Activated CD8-positive, alpha-beta memory T cell treated with anti-CD3 and anti-CD28 coated beads for 48 hours (primary cell): ENCODE measurements around the gene HHIPL1.

Experiments
- DNase-seq, 3 experiments: peaks; one replicate each; pipeline ENCODE4 v3.0.0-alpha.2; 2020; ENCODE audit warnings: low read depth in 2 of 3, low spot score in 2 of 3

Gene HHIPL1

GRCh38 chr14:99687284-99688209, 42.6 kb downstream of the HHIPL1 start:
- DNase-seq = no peak

GRCh38 chr14:99688210-99688581, 43.3 kb downstream of the HHIPL1 start:
- no peak for DNase-seq

DNA sequence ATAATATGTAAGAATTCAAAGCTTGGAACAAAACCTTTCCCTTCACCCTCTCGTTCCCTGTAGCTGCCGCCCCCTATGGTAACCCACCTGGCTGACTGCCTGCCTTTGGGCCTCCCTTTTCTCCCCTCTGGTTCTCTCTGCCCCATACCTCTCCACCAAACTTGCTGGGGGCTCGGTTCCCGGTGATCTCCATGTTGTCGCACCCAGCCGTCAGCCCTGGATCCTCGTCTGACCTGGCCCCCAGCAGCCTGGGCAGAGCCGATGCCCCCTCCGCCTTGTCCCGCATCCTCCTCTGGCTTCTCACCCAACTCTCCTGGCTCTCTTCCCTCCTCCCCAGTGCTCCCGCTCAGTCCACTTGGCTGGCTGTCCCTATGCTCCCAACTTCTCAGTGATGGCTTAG, 43.7 kb downstream of the HHIPL1 start:
- DNase-seq = no peak

DNA sequence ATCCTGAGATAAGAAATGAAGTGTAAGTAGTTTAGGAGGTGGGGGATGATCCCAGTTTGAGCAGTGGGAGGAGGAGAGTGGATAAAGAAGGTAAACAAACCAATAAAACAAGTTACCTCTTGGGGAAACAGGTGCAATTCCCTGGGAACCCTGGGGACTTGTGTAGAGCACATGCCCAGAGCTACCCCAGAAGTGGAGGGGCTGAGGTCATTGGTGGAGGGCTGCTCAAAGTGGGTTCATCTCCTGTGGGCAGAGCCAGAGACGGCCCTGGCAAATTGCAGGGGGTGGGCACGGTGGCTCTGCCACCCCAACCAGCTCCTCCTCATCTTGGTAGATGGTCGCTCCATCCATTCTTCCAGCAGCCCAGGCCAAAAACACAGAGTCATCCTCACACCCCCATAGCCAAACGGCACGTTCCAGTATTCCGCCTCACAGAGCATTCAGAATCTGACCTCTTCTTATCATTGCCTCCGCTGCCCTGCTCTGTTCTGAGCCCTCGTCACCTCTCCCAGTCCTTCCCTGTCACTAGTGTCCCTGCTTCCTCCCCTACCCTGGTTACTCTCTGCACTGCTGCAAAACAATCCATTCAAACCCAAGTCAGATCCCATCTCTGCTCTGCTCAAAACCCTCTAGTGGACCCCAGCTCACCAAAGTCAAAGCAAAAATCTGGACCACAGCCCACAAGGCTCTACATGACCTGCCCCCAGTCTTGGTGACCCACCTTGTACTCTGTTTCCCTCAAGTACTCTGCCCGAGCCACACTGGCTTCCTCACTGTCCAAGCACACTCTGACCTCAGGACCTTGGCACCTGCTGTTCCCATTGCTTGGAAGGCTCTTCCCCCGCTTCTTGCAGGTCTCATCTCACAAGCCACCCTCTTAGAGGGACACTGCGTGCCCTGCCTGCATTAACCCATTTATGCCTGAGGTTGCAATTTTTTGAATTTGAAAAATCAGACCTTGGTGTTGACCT, 44.6 kb downstream of the HHIPL1 start:
- no peak for DNase-seq

- DNase-seq = no peak
These were observed 45.7 kb downstream of the HHIPL1 start for GRCh38 chr14:99690636-99691035.

DNA sequence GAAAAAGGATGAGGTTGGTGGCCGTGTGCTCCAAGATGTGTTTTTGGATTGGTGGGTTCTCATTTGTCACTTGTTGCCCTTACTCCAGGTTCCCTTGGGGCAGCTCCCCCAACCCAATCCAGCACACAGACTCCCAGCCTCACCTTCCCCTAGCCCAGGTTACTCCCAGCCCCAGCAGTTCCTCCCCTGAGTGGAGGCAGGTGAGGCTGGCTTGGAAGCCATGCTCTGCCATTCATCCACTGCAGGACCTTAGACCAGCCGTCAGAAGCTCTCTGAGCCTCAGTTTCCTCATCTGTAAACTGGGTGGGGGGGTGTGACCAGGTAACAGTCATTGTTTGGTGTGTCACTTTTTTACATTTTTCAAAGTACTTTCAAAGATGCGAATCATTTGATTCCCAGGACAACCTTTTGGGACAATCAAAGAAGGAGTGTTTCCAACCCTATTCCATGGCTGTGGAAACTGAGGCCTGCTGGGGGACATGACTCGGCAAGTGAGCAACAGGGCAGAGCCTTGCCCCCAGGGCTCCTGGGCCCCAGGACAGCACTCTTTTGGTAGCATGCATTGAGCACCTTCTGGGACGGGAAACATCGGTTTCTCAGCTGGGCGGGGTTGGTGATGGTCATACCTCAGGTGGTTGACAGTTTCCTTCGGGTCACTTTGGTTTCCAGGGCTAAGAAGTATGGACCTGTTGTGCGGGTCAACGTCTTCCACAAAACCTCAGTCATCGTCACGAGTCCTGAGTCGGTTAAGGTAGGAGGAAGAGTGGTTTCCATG, 46.4 kb downstream of the HHIPL1 start:
- no peak for DNase-seq

DNA sequence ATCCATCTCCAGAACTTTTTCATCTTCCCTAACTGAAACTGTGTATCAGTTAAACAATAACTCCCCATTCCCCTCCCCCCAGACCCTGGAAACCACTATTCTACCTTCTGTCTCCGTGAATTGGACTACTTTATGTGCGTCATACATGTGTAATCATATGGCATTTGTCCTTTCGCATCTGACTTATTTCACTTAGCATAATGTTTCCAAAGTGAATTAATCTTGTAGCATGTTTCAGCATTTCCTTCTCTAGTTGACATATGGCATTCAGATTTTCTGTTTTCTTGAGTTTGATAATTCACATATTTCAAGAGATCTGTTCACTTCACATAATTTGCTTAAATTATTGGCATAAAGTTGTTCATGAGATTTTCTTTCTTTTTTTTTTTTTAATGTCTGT, 49.0 kb downstream of the HHIPL1 start:
- no peak for DNase-seq

GRCh38 chr14:99696929-99697328, 52.0 kb downstream of the HHIPL1 start:
- DNase-seq = no peak

- no peak for DNase-seq
These were observed 53.3 kb downstream of the HHIPL1 start for GRCh38 chr14:99698236-99698635.

GRCh38 chr14:99698642-99699041, 53.7 kb downstream of the HHIPL1 start:
- DNase-seq = no peak

GRCh38 chr14:99699085-99699760, 54.3 kb downstream of the HHIPL1 start:
- DNase-seq = no peak

DNA sequence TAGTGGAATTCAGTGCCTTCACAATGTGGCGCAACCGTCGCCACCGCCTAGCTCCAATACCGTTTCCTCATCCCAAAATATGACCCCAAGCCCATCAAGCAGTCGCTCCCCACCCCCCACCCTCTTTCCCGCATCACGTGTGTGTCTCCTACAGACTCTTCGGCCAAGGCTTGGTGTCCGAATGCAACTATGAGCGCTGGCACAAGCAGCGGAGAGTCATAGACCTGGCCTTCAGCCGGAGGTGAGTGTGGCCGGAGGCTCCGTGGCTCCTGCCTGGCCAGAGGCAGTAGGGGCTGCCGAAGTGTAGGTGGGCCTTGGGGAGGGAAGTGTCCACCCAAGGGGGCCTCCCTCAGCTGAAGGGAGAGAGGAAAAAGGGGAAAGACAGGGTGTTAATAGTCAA, 54.9 kb downstream of the HHIPL1 start:
- no peak for DNase-seq

DNA sequence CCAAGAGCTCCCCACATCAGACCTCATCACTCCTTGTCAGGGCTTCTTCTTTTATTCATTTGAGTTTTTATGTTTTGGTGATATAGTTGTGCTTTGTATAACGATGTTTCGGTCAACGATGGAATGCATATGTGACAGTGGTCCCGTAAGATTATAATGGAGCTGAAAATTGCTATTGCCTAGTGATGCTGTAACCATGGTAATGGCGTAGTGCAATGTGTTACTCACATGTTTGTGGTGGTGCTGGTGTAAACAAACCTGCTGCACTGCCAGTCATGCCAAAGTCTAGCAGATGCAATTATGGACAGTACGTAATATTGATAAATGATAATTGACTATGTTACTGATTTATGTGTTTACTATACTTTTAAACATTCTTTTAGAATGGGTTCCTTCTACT, 55.5 kb downstream of the HHIPL1 start:
- DNase-seq = no peak

DNA sequence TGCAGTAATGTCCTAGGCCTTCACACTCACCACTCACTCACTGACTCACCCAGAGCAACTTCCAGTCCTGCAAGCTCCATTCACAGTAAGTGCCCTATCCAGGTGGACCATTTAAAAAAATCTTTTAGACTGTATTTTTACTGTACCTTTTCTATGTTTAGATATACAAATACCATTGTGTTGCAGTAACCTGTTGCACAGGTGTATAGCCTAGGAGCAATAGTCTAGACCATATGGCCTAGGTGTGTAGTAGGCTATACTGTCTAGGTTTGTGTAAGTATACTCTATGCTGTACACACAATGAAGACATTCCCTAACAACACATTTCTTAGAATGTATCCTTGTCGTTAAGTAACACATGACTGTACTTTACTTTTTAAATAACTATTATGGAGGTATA, 56.3 kb downstream of the HHIPL1 start:
- DNase-seq = no peak

DNA sequence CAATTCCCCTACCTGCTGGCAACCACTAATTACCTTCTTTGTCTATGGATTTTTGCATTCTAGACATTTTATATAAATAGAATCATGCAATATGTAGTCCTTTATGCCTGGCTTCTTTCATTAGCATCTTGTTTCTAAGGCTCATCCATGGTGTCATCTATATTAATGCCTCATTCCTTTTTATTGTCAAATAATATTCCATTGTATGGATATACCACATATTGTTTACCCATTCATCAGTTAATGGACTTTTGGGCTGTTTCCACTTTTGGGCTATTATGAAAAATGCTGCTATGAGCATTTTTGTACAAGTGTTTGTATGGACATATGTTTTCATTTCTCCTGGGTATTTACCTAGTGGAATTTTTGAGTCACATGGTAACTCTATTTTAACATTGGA, 57.2 kb downstream of the HHIPL1 start:
- DNase-seq = no peak

- no peak for DNase-seq
These were observed 58.5 kb downstream of the HHIPL1 start for GRCh38 chr14:99703381-99703780.

- no peak for DNase-seq
These were observed 59.1 kb downstream of the HHIPL1 start for GRCh38 chr14:99704037-99704436.

- DNase-seq = no peak
These were observed 61.4 kb downstream of the HHIPL1 start for GRCh38 chr14:99706107-99706900.

DNA sequence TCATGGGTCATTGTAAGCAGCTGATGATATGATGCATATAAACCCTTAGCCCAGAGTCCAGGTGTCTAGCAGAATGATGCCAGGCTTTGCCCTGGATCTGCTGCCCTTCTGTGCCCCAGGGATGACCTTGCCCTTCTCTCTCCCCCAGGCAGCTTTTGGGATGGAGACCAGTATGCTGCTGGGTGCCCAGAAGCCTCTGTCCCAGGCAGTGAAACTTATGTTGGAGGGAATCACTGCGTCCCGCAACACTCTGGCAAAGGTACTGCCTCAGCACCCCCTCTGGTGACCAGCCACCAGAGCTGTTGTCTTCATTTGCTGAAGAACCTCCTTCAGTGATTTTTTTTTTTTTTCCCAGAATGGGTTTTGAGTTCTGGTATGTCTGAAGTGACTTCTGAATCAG, 62.5 kb downstream of the HHIPL1 start:
- no peak for DNase-seq

- DNase-seq = no peak
These were observed 63.0 kb downstream of the HHIPL1 start for GRCh38 chr14:99707921-99708320.
